Endothelial cell of umbilical vein (primary cell): ENCODE data around the gene CACNG5. TPM values are rescaled to one million over a fixed set of nuclear protein-coding genes. Genes with fewer than 3 reads are reported as not detected.

ENCODE experiments used
- BruUV-seq: library from RNA; stranded (reverse); fragments of 400-500 nt; replicated peaks from 2 replicates; lab custom pipeline; 2021; lab: Mats Ljungman, UMichigan
- CTCF ChIA-PET: fragments of 300-600, 350-600 bp; sonication (Branson Sonifier 250); formaldehyde crosslinking; loops from one replicate; lab custom pipeline; 2021; ENCODE audit warnings: antibody characterized with exemption, inconsistent platforms; lab: Charles Lee
- POLR2A ChIA-PET: fragments of 300-600, 350-600 bp; sonication (Branson Sonifier 250); formaldehyde crosslinking; loops from one replicate; lab custom pipeline; 2021; ENCODE audit warnings: antibody characterized with exemption, inconsistent platforms; lab: Charles Lee
- DNase-seq: peaks from one replicate; pipeline ENCODE4 v3.0.0-alpha.2; 2011; ENCODE audit warnings: low read depth, low spot score
- FAIRE-seq: peaks from 2 replicates; lab custom pipeline; 2011; peaks lifted over from hg19 to GRCh38; lab: Jason Lieb, UNC
- H2AFZ ChIP-seq: 2 replicates; pipeline ENCODE4 v1.6.0; 2012; ENCODE audit warnings: low read depth, low read length, control low read depth, inconsistent platforms
- H3K27ac ChIP-seq: 2 replicates; pipeline ENCODE4 v1.5.1; 2011; ENCODE audit warnings: low read depth, mild to moderate bottlenecking, control low read depth, low read length, moderate library complexity; ENCODE audit not compliant: insufficient read depth
- H3K27me3 ChIP-seq, 2 experiments: 2 replicates each; pipeline versions ENCODE4 v1.6.0 to v1.6.1; 2011; ENCODE audit warnings: low read length in 2 of 2, mixed read lengths in 1 of 2; ENCODE audit not compliant: control insufficient read depth in 2 of 2, insufficient read depth in 2 of 2
- H3K36me3 ChIP-seq, 2 experiments: 2 replicates in 1 of 2; 3 replicates in 1 of 2; pipeline ENCODE4 v1.5.1; 2011; ENCODE audit warnings: low read length in 2 of 2, mild to moderate bottlenecking in 1 of 2, moderate library complexity in 1 of 2; ENCODE audit not compliant: control insufficient read depth in 2 of 2, insufficient read depth in 2 of 2; ENCODE audit errors: extremely low read depth in 1 of 2
- H3K4me1 ChIP-seq: 3 replicates; pipeline ENCODE4 v1.5.1; 2011; ENCODE audit warnings: mild to moderate bottlenecking, low read length; ENCODE audit not compliant: control insufficient read depth, insufficient read depth; ENCODE audit errors: extremely low read depth
- H3K4me2 ChIP-seq: 2 replicates; pipeline ENCODE4 v1.6.1; 2011; ENCODE audit warnings: low read length, control low read depth, mixed read lengths; ENCODE audit not compliant: insufficient read depth
- H3K4me3 ChIP-seq, 3 experiments: fragments of 200-600 bp in 1 of 3; sonication (generic), shearing (Covaris generic) in 1 of 3; replicated peaks in 1 of 3; 2 replicates each; pipeline ENCODE4 v1.5.1; 2011 to 2016; ENCODE audit warnings: control low read depth in 3 of 3, low read length in 3 of 3, mild to moderate bottlenecking in 2 of 3, inconsistent platforms in 1 of 3, low read depth in 1 of 3, moderate library complexity in 1 of 3; ENCODE audit not compliant: insufficient read depth in 1 of 3
- H3K79me2 ChIP-seq: 2 replicates; pipeline ENCODE4 v1.6.0; 2012; ENCODE audit warnings: low read length, inconsistent platforms; ENCODE audit not compliant: control insufficient read depth, insufficient read depth
- H3K9ac ChIP-seq: replicated peaks from 2 replicates; pipeline ENCODE3; 2011; ENCODE audit warnings: low read length, control low read depth; ENCODE audit not compliant: insufficient read depth; ENCODE audit errors: extremely low read depth
- H3K9me1 ChIP-seq: replicated peaks from 3 replicates; pipeline ENCODE4 v1.6.0; 2011; ENCODE audit warnings: mild to moderate bottlenecking, low read length; ENCODE audit not compliant: control insufficient read depth, insufficient read depth; ENCODE audit errors: extremely low read depth
- H3K9me3 ChIP-seq: replicated peaks from 2 replicates; pipeline ENCODE4 v1.5.1; 2012; ENCODE audit warnings: low read length, inconsistent platforms; ENCODE audit not compliant: control insufficient read depth, insufficient read depth
- H4K20me1 ChIP-seq: replicated peaks from 2 replicates; pipeline ENCODE3; 2011; ENCODE audit warnings: mild to moderate bottlenecking, low read length; ENCODE audit not compliant: control insufficient read depth, insufficient read depth; ENCODE audit errors: extremely low read depth
- CTCF ChIP-seq, 2 donors: IDR thresholded peaks; 1 replicate in 1 of 2; 2 replicates in 1 of 2; pipeline ENCODE4 v1.5.1; 2011; ENCODE audit warnings: low read length in 2 of 2, mild to moderate bottlenecking in 2 of 2, moderate library complexity in 2 of 2, control low read depth in 1 of 2, inconsistent platforms in 1 of 2, low read depth in 1 of 2; ENCODE audit not compliant: insufficient read depth in 1 of 2; ENCODE audit errors: extremely low read depth in 1 of 2
- EZH2 ChIP-seq: IDR thresholded peaks from 2 replicates; pipeline ENCODE4 v1.6.1; 2012; ENCODE audit warnings: borderline replicate concordance, low read depth, mild to moderate bottlenecking, moderate library complexity, low read length, inconsistent platforms; ENCODE audit not compliant: severe bottlenecking
- FOS ChIP-seq: IDR thresholded peaks from 2 replicates; pipeline ENCODE4 v1.6.1; 2011; ENCODE audit warnings: mild to moderate bottlenecking, low read length, moderate library complexity, borderline replicate concordance; ENCODE audit not compliant: insufficient read depth
- GATA2 ChIP-seq: IDR thresholded peaks from 2 replicates; pipeline ENCODE4 v1.7.0; 2011; ENCODE audit warnings: low read depth, mild to moderate bottlenecking, moderate library complexity, mixed read lengths, low read length; ENCODE audit not compliant: insufficient read length, insufficient read depth
- JUN ChIP-seq: IDR thresholded peaks from 2 replicates; pipeline ENCODE4 v1.6.1; 2011; ENCODE audit warnings: borderline replicate concordance, low read depth; ENCODE audit not compliant: insufficient read length, insufficient read depth
- MAX ChIP-seq: IDR thresholded peaks from 2 replicates; pipeline ENCODE4 v1.6.1; 2011; ENCODE audit not compliant: insufficient read depth, insufficient read length
- MYC ChIP-seq: IDR thresholded peaks from one replicate; pipeline ENCODE4 v1.6.1; 2011; ENCODE audit warnings: mild to moderate bottlenecking, low read depth, low read length
- POLR2A ChIP-seq: IDR thresholded peaks from 2 replicates; pipeline ENCODE4 v1.6.1; 2012; ENCODE audit warnings: low read depth, mild to moderate bottlenecking, control low read depth, low read length
- POLR2AphosphoS5 ChIP-seq: IDR thresholded peaks from 2 replicates; pipeline ENCODE4 v1.6.1; 2012; ENCODE audit warnings: low read depth, mild to moderate bottlenecking, control low read depth, low read length, moderate library complexity; ENCODE audit not compliant: insufficient read depth
- dilution Hi-C: fragments of 300-500 bp; cut with MboI; formaldehyde crosslinking; loops from one replicate; pipeline ENCODE4 v1.15.0; 2019; ENCODE audit warnings: low sequenced_read_pairs; ENCODE audit not compliant: extremely low pct_ligation_motif_present
- intact Hi-C: fragments of 100-400 bp; cut with micrococcal nuclease; formaldehyde crosslinking; loops from one replicate; pipeline ENCODE4 v1.10.0; 2022
- polyA plus RNA-seq, 4 experiments: library from polyadenylated mRNA; depleted of rRNA in 3 of 4; stranded (reverse) in 3 of 4; unstranded in 1 of 4; fragments of >200 nt; gene quantifications; 2 replicates each; pipeline versions ENCODE4 v1.2.1 to v1.2.3, GENCODE V29; 2011 to 2012; ENCODE audit warnings: missing spikeins in 1 of 4
- total RNA-seq: library from RNA; stranded (reverse); gene quantifications from 2 replicates; pipeline ENCODE4 v1.2.3, GENCODE V29; 2021

CACNG5 gene
- total and polyA plus RNA-seq, 2 donors (not counting 3 experiments of a cell fraction or from before 2014, with no cell fraction given), result not detected

- ChIA-PET POLR2A (no interaction called here), CTCF (no interaction called here)
- H3K4me3 ChIP-seq, result no peak overlapping the region
- no peaks in the 10 kb centered on the region for H3K4me1 ChIP-seq
- no peaks in the 10 kb centered on the region for H4K20me1 ChIP-seq
- no peak overlapping the region for H2AFZ ChIP-seq
- H3K36me3 ChIP-seq, result no peaks in the 10 kb centered on the region
- H3K27ac ChIP-seq, result no peak overlapping the region
- intact Hi-C loops (no loop called here), dilution Hi-C loops (no loop called here)
- H3K4me2 ChIP-seq, result no peak overlapping the region
- H3K9ac ChIP-seq, result no peak overlapping the region
- H3K27me3 ChIP-seq, result no peaks in the 10 kb centered on the region
- H3K9me1 ChIP-seq, result no peaks in the 10 kb centered on the region
- BruUV-seq, result no TSS peak
- H3K79me2 ChIP-seq, result no peaks in the 10 kb centered on the region
- H3K9me3 ChIP-seq, result no peaks in the 10 kb centered on the region
- TF ChIP-seq POLR2AphosphoS5 (no peak), JUN (no peak), GATA2 (no peak), EZH2 (no peak), MAX (no peak), POLR2A (no peak), CTCF (IDR thresholded peaks at IDR 0.05; ENCODE audit: extremely low read depth in 1 of 2, insufficient read depth in 1 of 2, low read depth in 1 of 2, low read length in 2 of 2) (no peak), MYC (no peak), FOS (no peak)
- FAIRE-seq, result no peak
- DNase-seq, result no peak
Observed at GRCh38 chr17:66811683-66812054, 23.2 kb upstream of the CACNG5 start.
